Measurements from ENCODE around the gene HAND1. TPM values are rescaled to one million over a fixed set of nuclear protein-coding genes. Genes with fewer than 3 reads are reported as not detected.

Gene HAND1
- total RNA-seq, 1 donor from 2014 or later: not detected

- DNase-seq (ENCODE audit: low spot score): no peak
- intact Hi-C loops (cut with DNase I): no loop called here
- no peak for ATAC-seq
Measured at GRCh38 chr5:154481584-154482381, 3.8 kb upstream of the HAND1 start.

- intact Hi-C loops (cut with DNase I): no loop called here
- ATAC-seq (no peak), DNase-seq (ENCODE audit: low spot score) (no peak)
Measured at GRCh38 chr5:154480847-154481246, 2.8 kb upstream of the HAND1 start.

- intact Hi-C loops (cut with DNase I): no loop called here
- ATAC-seq (no peak), DNase-seq (ENCODE audit: low spot score) (no peak)
Measured at GRCh38 chr5:154479944-154480750, 2.1 kb upstream of the HAND1 start.

- DNase-seq (ENCODE audit: low spot score) (no peak), ATAC-seq (peak; percentile 6)
- intact Hi-C loops (cut with DNase I): no loop called here
Measured at GRCh38 chr5:154479160-154479943, 1.3 kb upstream of the HAND1 start.

- intact Hi-C loops (cut with DNase I): no loop called here
- DNase-seq (ENCODE audit: low spot score) (no peak), ATAC-seq (peak; percentile 13)
Measured at GRCh38 chr5:154478752-154479159, 729 bp upstream of the HAND1 start.

GRCh38 chr5:154477382-154478223, 424 bp downstream of the HAND1 start:
- intact Hi-C loops (cut with DNase I): no loop called here
- ATAC-seq (peak; percentile 22), DNase-seq (ENCODE audit: low spot score) (no peak)

GRCh38 chr5:154476354-154477205, 1.4 kb downstream of the HAND1 start:
- ATAC-seq (no peak), DNase-seq (ENCODE audit: low spot score) (no peak)
- intact Hi-C loops (cut with DNase I): no loop called here

- ATAC-seq: no peak
- intact Hi-C loops (cut with DNase I): no loop called here
- DNase-seq (ENCODE audit: low spot score): no peak
Measured at GRCh38 chr5:154475591-154476353, 2.3 kb downstream of the HAND1 start.

- DNase-seq (ENCODE audit: low spot score) (no peak), ATAC-seq (no peak)
- intact Hi-C loops (cut with DNase I): no loop called here
Measured at GRCh38 chr5:154474396-154475334, 3.4 kb downstream of the HAND1 start.

- DNase-seq (ENCODE audit: low spot score): no peak
- no peak for ATAC-seq
- intact Hi-C loops (cut with DNase I): no loop called here
Measured at GRCh38 chr5:154473581-154474283, 4.3 kb downstream of the HAND1 start.

- intact Hi-C loops (cut with DNase I): no loop called here
- ATAC-seq: no peak
Measured at GRCh38 chr5:154472871-154473580, 5.0 kb downstream of the HAND1 start.

GRCh38 chr5:154470947-154471870, 6.8 kb downstream of the HAND1 start:
- intact Hi-C loops (cut with DNase I): no loop called here
- DNase-seq (ENCODE audit: low spot score) (no peak), ATAC-seq (no peak)

More at GRCh38 chr5:154472871-154473580, 5.0 kb downstream of the HAND1 start:
- DNase-seq (ENCODE audit: low spot score): no peak

- DNase-seq (ENCODE audit: low spot score) (no peak), ATAC-seq (no peak)
- intact Hi-C loops (cut with DNase I): no loop called here
Measured at GRCh38 chr5:154470137-154470536, 7.9 kb downstream of the HAND1 start.

All from sciatic nerve (tissue), 2 donors.